ELF-1 (cell line): ENCODE measurements around the gene DHRS4L2.

Source experiments
- DNase-seq: peaks from one replicate; pipeline ENCODE4 v3.0.0-alpha.2; 2016; ENCODE audit warnings: low read depth, low spot score

The DHRS4L2 gene

DNA sequence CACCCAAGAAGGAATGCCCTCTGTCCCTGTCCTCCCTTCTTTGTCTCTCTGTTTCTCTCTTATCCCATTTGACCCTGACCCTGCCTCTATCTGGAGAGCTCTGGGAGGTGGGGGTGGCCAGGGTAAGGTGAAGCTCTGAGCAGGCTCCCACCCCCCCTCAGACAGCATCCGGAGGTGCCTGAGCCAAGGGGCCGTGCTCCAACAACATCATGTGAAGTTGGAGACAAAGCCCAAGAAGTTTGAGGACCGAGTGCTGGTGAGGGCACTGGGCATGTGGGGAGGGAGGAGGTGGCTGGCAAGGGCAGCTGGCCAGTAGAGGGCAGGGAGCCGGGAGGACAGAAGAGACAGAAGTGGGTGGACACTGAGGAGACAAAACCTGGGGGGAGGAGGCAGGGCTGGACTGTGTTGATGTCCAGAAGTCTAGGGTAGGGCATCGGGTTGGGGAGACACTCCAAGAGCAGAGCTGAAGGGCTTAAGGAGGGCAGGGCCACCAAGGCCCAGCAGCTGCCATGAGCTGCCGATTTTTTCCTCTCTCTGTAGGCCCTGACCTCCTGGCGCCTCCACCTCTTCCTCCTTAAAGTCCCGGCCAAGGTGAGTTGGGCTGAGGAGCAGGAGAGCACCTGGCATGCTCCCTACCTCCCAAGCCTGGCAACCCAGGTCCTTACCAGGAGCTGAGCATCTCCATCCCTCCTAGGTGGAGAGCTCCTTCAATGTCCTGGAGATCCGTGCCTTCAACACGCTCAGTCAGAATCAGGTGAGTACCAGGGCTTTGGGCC is 65.0 kb downstream of the DHRS4L2 start:
- no peak for DNase-seq

- DNase-seq, result no peak
Observed at GRCh38 chr14:24054324-24054641, 65.6 kb downstream of the DHRS4L2 start.

DNA sequence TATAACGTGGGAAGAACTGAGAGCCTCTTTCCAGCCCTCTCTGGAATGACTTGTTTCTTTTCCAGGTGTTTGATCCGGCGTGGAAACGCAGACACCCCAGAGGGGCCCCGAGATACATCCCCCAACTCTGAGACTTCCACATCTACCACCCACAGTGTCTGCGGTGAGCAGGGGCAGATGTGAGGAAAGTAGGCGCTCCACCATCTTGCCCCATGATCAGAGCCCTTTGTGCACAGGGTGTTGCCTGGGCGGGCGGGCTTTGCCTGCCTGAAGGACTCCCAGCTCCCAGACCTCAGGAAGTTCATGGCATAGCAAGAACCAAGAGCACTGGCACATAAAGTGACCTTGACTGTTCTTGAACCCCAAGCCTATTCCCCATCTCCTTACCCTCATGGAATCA is 65.9 kb downstream of the DHRS4L2 start:
- no peak for DNase-seq
